GM21529 (cell line): ENCODE data around the gene SRC.

Experiments
- ATAC-seq: cut with Tn5 transposase; IDR thresholded peaks from one replicate; pipeline ENCODE4 v1.9.1; 2021; ENCODE audit not compliant: unreplicated experiment

SRC gene

DNA sequence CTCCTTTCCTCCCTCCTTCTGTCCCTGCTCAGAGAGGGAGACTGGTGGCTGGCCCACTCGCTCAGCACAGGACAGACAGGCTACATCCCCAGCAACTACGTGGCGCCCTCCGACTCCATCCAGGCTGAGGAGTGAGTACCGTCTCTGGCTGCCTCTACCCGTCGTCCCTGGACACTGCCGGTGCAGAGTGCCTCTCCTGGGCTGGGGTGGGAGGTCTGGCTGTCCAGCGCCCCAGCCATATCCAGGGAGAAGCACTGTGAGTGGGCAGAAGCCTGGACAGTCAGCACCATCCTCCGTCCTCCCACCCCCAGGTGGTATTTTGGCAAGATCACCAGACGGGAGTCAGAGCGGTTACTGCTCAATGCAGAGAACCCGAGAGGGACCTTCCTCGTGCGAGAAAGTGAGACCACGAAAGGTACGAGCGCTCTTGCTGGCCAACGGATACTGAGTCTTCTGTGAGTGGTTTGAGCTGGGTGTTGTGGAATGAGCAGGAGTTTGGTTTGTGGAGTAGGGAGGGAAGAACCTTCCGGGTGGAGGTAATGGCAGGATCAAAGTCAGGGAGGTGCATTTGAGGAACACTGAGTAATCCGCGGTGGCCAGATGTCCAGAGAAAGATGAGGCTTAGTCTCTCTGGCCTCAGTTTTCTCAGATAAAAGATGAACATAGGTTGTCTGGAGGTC lies 48.1 kb downstream of the SRC start:
- no peak for ATAC-seq

GRCh38 chr20:37394543-37395409 lies 48.8 kb downstream of the SRC start:
- no peak for ATAC-seq

DNA sequence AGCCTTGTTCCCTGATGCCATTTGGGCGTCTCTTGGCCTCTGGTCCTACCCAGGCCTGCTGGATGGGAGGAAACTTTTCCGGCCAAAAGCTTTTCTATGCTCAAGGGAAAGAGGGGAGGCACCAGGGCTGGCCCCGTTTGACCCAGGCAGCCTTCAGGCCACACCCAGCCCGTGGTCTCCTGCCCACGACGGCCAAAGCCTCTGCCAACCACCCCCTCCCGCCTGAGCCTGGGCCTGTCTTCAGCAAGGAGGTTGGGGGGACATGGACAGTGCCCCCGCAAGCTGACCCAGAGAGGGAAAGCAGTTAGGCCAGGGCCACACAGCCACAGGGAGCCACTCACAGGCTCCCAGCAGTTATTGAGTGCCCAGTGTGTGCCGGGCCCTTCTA lies 49.5 kb downstream of the SRC start:
- ATAC-seq = no peak

DNA sequence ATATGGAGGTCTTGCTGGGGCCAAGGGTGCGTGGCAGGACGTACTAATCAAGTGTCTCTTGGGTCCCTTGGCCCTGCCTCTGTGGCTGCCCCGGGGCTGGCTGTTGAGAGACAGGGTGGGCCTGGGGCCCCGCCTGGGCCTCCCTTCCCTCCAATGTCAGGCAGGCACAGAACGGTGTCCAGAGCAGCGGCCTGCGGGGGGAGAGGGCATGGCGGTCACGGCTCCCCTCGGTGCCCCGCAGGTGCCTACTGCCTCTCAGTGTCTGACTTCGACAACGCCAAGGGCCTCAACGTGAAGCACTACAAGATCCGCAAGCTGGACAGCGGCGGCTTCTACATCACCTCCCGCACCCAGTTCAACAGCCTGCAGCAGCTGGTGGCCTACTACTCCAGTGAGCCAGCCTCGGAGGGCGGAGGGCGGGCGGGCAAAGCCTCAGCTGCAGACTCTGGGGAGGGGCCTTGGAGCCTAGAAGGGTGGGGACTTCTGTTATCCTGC lies 50.0 kb downstream of the SRC start:
- no peak for ATAC-seq

- no peak for ATAC-seq
Measured at GRCh38 chr20:37396416-37397075, 50.6 kb downstream of the SRC start.

GRCh38 chr20:37397076-37397953 lies 51.4 kb downstream of the SRC start:
- no peak for ATAC-seq

- no peak for ATAC-seq
Measured at GRCh38 chr20:37397954-37398749, 52.2 kb downstream of the SRC start.

DNA sequence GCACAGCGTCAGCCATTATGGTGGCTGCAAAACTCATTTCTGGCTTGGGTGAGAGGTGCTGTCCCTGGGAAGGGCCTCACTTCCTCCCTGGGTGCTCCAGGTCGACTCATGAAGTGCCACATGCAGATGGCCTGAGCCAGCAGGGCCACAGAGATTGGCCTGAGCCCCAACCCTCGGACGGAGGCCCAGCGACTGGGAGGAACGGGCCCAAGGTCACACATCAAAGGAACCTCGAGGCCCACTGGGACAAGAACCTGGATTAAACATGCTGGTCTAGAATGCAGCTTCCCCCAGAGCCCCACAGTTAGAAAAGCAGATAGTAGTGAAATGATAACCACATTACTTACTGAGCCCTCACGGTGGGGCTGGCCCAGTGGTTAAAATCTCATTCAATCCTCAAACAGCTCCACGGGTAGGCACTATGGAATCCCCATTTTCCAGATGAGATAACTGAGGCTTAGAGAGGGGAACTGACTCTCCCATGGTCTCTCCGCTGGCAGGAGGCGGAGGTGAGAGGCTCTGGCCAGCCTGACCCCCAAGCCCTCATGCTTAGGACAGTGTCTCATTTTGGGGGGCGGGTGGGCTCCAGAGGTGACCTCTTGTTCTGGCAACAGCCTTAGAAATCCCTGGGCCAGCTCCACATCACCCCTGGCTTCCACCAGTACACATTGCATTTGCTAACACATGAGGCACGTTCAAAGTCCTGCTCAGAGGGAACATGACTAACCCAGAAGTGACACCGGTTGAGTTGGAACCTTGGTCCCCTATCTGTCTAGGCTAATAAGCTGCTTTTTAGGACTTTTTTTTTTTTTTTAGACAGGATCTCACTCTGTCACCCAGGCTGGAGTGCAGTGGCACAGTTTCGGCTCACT lies 53.0 kb downstream of the SRC start:
- no peak for ATAC-seq

- ATAC-seq = no peak
Measured at GRCh38 chr20:37401282-37401929, 55.5 kb downstream of the SRC start.

- ATAC-seq = no peak
Measured at GRCh38 chr20:37401930-37402675, 56.2 kb downstream of the SRC start.

GRCh38 chr20:37403107-37404033 lies 57.4 kb downstream of the SRC start:
- no peak for ATAC-seq

GRCh38 chr20:37404461-37404890 lies 58.5 kb downstream of the SRC start:
- ATAC-seq = no peak

DNA sequence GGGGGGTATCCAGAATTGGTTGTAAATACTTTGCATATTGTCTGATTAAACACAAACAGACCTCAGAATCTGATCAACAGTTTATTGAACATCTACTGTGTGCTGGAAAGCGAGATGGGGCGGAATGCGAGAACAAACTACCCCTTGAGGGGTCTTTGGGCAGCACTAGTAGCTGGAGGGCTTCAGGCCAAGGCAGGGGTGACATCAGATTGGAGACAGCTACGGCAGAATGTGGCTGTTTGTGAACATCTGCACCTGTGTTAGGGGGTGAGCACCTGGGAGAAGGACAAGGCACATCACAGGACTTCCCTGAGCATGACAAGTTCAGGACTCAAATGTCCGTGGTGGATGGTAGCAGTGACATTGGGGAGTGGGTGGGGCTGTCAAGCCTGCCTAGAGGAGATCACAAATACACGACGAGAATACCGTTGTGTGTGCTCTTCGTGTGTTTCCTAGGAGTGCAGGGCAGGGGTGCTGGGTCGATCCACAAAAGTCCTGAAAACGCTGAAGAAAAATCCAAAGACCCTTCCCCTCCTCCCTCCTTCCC lies 59.5 kb downstream of the SRC start:
- ATAC-seq = no peak

- no peak for ATAC-seq
Measured at GRCh38 chr20:37406010-37406998, 60.4 kb downstream of the SRC start.

DNA sequence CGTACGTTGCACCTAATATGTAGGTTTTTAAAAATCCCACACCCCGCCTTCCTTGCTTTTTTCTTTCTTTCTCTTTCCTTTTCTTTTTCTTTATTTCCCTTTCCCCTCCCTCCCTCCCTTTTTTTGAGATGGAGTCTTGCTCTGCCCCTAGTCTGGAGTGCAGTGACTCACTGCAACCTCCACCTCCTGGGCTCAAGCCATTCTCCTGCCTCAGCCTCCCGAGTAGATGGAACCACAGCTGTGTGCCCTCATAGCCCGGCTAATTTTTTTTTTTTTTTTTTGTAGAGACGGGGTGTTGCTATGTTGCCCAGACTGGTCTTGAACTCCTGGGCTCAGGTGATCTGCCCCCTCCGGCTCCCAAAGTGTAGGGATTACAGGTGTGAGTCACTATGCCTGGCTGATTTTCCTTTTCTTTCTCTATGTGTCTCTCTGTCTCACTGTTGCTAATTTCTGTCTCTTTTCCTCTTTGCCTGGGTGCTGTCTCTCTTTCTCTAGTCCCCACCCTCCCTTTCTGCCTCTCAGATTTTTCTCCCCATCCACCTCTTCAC lies 61.2 kb downstream of the SRC start:
- no peak for ATAC-seq
